GM13977 (cell line): ENCODE results near the gene ZNF831.

ENCODE experiments used
- DNase-seq: peaks from one replicate; pipeline ENCODE4 v3.0.0; 2012; ENCODE audit warnings: low spot score
- in situ Hi-C: fragments of 300-500 bp; cut with MboI; formaldehyde crosslinking; loops from one replicate; pipeline ENCODE4 v1.12.0; 2022; ENCODE audit warnings: low sequenced_read_pairs, low pct_unique_long_range_greater_than_20kb, mixed read lengths, inconsistent platforms; ENCODE audit not compliant: unreplicated experiment
- TF ChIP-seq, protein P1 (sequence below): IDR thresholded peaks from 2 replicates; pipeline ENCODE4 v1.5.1; 2012; ENCODE audit warnings: mild to moderate bottlenecking, control low read depth; ENCODE audit not compliant: insufficient read depth; ENCODE audit errors: extremely low read depth, missing control alignments

The ZNF831 gene

DNA sequence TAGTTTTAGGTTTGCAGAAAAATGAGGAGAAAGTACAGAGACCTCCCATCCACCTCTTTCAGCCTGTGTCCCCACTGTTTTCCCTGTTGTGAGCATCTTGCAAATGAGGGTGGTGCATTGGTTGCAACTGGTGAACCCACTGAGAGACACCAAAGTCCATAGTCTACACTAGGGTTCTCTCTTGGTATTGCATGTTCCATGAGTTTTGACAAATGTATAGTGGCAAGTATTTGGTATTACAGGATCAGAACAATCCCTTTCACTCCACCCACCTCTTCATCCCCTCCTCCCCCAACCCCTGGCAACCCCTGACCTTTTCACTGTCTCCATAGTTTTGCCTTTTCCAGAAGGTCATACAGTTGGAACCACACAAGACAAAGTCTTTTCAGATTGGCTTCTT is 20.1 kb downstream of the ZNF831 start:
- TF ChIP-seq, protein P1, sequence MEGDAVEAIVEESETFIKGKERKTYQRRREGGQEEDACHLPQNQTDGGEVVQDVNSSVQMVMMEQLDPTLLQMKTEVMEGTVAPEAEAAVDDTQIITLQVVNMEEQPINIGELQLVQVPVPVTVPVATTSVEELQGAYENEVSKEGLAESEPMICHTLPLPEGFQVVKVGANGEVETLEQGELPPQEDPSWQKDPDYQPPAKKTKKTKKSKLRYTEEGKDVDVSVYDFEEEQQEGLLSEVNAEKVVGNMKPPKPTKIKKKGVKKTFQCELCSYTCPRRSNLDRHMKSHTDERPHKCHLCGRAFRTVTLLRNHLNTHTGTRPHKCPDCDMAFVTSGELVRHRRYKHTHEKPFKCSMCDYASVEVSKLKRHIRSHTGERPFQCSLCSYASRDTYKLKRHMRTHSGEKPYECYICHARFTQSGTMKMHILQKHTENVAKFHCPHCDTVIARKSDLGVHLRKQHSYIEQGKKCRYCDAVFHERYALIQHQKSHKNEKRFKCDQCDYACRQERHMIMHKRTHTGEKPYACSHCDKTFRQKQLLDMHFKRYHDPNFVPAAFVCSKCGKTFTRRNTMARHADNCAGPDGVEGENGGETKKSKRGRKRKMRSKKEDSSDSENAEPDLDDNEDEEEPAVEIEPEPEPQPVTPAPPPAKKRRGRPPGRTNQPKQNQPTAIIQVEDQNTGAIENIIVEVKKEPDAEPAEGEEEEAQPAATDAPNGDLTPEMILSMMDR, result no peak
- no peak for DNase-seq
- in situ Hi-C loops, result no loop called here

DNA sequence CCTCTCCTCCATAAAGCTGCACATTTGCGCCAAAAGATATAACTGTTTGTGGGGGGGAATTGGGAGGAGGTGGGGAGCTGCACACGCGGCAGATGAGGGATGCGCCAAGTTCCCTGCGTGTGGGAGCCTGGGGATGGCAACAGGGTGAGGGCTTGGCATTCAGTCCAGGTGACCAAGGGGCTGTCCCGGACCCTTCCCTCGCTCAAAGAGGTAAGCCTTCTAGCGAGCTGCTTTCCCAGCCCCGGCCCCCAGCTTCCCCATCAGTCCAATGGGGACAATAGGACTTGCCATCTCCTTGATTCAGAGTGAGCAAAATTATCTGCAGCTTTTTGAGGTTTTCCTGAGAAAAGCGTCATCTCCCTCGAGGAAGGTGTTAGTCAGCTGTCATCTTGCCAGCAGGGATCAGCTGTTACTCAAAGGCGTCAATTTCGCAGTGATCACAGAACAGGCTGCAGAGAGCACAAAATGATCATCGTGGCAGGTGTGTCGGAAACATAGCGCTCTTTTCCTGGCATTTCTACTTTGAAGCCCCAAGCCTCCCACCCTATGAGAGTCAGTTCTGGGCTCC is 21.3 kb downstream of the ZNF831 start:
- TF ChIP-seq, protein P1, result no peak
- in situ Hi-C loops, result no loop called here
- DNase-seq, result no peak

DNA sequence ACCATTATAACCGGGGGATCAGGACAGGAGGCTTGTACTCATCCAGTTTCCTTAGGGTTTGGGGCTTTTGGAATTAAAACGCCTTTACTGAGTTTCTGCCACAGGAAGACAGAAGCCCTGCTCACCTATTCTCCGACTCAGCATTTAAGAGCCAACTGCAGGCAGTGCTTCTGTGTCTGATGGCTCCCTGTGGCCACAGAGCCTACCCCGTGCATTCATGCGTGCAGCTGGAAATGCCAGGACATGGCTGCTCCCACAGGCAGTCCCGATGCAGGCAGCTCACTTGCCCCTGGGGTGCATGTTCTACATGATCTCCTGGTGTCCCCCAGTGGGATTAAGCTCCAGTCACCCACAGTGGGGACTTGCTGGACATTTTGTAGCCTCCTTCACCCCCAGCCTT is 22.2 kb downstream of the ZNF831 start:
- in situ Hi-C loops, result no loop called here
- no peak for DNase-seq
- TF ChIP-seq, protein P1, result no peak

DNA sequence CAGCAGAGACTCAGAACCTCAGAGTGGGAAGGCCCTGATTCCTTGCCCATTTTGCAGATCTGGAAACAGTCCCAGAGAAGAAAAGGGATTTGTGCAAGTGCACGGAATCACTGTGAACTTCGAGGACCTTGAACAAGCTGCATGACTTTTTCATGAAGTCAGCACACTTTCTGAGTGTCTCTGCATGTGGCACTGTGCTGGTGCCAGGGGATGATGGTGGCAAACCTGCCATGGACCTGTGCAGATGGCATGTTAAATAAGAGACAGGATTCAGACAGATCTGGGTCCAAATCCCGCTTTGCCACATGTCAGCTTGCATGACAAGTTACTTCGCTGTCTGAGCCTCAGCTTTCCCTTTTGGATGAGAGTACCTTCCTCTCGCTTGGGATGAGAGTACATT is 26.8 kb downstream of the ZNF831 start:
- TF ChIP-seq, protein P1, result no peak
- in situ Hi-C loops, result no loop called here
- no peak for DNase-seq

DNA sequence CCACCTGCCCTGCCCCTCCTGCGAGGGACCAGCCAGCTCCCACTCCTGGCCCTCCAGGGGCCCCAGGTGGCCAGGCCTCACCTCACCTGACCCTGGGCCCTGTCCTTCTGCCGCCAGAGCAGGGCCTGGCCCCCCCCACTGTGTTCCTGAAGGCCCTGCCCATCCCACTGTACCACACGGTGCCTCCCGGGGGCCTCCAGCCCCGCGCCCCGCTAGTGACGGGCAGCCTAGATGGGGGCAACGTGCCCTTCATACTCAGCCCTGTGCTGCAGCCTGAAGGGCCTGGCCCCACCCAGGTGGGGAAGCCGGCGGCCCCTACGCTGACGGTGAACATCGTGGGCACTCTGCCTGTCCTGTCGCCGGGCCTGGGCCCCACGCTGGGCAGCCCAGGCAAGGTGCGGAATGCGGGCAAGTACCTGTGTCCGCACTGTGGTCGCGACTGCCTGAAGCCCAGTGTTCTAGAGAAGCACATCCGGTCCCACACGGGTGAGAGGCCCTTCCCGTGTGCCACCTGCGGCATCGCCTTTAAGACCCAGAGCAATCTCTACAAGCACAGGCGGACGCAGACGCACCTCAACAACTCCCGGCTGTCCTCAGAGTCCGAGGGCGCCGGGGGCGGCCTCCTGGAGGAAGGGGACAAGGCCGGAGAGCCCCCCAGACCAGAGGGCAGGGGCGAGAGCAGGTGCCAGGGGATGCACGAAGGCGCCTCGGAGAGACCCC is 27.6 kb downstream of the ZNF831 start:
- DNase-seq, result no peak
- in situ Hi-C loops, result no loop called here
- TF ChIP-seq, protein P1, result no peak

DNA sequence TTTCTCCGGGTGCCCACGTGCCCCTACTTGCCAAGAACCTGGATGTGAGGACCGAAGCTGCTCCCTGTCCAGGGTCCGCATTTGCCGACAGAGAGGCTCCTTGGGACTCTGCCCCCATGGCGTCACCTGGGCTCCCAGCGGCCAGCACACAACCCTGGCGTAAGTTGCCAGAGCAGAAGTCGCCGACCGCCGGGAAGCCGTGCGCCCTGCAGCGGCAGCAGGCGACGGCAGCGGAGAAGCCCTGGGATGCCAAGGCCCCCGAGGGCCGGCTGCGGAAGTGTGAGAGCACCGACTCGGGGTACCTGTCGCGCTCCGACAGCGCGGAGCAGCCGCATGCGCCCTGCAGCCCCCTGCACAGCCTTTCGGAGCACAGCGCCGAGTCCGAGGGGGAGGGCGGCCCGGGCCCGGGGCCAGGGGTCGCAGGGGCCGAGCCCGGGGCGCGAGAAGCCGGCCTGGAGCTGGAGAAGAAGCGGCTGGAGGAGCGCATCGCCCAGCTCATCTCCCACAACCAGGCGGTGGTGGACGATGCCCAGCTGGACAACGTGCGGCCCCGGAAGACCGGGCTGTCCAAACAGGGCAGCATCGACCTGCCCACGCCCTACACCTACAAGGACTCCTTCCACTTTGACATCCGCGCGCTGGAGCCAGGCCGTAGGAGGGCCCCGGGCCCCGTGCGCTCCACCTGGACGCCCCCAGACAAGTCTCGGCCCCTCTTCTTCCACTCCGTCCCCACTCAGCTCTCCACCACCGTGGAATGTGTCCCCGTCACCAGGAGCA is 28.3 kb downstream of the ZNF831 start:
- no peak for DNase-seq
- TF ChIP-seq, protein P1, result no peak
- in situ Hi-C loops, result no loop called here
